PFSK-1 (cell line): ENCODE measurements around the gene FAM53B.

Experiments
- FOXP2 ChIP-seq: optimal IDR thresholded peaks from 2 replicates; pipeline ENCODE3; 2011; ENCODE audit warnings: borderline replicate concordance, control low read depth, inconsistent platforms; ENCODE audit not compliant: insufficient read depth; ENCODE audit errors: extremely low read length, extremely low read depth
- POLR2AphosphoS5 ChIP-seq: IDR thresholded peaks from 2 replicates; pipeline ENCODE4 v1.6.1; 2012; ENCODE audit warnings: low read depth, mild to moderate bottlenecking, control low read depth, low read length, moderate library complexity
- SIN3A ChIP-seq: IDR thresholded peaks from 2 replicates; pipeline ENCODE4 v1.6.1; 2012; ENCODE audit warnings: mild to moderate bottlenecking, low read length, moderate library complexity, borderline replicate concordance; ENCODE audit not compliant: insufficient read depth
- TAF1 ChIP-seq: IDR thresholded peaks from 2 replicates; pipeline ENCODE4 v1.6.1; 2012; ENCODE audit warnings: low read length, control low read depth, borderline replicate concordance; ENCODE audit not compliant: insufficient read depth
- TF ChIP-seq, protein P1 (sequence below), 2 experiments: IDR thresholded peaks; 2 replicates each; pipeline versions ENCODE4 v1.6.1 to v1.8.0; 2011 to 2012; ENCODE audit warnings: low read depth in 2 of 2, low read length in 2 of 2, control low read depth in 1 of 2, inconsistent platforms in 1 of 2, mild to moderate bottlenecking in 1 of 2, moderate library complexity in 1 of 2; ENCODE audit not compliant: insufficient read depth in 1 of 2

The FAM53B gene

DNA sequence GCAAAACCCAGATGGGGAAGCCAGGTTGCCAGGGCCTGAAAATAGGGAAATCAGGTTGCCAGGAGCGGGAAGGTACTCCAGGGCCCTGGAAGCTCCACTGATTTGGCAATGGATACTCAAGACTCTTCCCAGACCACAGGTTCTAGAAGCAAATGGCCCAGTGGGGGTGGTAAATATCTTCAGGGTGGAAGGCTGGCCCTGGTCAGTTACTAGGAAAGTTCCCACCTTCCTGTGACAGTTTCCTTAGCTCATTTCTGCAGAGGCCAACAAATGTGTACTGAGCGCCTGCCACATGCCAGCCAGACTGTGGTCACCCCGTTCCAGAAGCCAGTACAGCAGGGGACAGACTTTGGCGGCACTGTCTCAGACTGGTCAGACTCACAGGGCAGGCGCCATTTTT lies 113.6 kb downstream of the FAM53B start:
- no peak for TF ChIP-seq TAF1
- TF ChIP-seq FOXP2 = no peak
- TF ChIP-seq, protein P1, sequence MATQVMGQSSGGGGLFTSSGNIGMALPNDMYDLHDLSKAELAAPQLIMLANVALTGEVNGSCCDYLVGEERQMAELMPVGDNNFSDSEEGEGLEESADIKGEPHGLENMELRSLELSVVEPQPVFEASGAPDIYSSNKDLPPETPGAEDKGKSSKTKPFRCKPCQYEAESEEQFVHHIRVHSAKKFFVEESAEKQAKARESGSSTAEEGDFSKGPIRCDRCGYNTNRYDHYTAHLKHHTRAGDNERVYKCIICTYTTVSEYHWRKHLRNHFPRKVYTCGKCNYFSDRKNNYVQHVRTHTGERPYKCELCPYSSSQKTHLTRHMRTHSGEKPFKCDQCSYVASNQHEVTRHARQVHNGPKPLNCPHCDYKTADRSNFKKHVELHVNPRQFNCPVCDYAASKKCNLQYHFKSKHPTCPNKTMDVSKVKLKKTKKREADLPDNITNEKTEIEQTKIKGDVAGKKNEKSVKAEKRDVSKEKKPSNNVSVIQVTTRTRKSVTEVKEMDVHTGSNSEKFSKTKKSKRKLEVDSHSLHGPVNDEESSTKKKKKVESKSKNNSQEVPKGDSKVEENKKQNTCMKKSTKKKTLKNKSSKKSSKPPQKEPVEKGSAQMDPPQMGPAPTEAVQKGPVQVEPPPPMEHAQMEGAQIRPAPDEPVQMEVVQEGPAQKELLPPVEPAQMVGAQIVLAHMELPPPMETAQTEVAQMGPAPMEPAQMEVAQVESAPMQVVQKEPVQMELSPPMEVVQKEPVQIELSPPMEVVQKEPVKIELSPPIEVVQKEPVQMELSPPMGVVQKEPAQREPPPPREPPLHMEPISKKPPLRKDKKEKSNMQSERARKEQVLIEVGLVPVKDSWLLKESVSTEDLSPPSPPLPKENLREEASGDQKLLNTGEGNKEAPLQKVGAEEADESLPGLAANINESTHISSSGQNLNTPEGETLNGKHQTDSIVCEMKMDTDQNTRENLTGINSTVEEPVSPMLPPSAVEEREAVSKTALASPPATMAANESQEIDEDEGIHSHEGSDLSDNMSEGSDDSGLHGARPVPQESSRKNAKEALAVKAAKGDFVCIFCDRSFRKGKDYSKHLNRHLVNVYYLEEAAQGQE (IDR thresholded peaks at IDR 0.05; ENCODE audit: insufficient read depth in 1 of 2, low read depth in 2 of 2, low read length in 2 of 2) = no peak
- no peak for TF ChIP-seq SIN3A

DNA sequence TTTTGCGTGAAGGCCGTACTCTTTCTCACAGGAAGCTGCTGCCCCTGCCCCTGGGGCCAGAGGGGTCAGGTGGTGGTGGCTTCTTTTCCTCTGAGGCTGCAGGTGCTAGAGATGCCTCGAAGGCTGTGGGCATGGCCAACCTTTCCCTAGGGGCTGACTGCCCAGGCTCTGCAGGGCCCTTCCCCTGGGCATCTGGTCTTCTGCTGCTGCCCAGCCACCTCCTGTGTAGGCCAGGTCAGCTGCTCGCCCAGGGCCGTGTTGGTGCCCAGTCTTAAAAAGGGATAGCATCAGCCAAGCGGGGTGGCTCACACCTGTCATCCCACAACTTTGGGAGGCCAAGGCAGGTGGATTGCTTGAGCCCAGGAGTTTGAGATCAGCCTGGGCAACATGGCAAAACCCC lies 114.3 kb downstream of the FAM53B start:
- TF ChIP-seq SIN3A (no peak), POLR2AphosphoS5 (no peak), FOXP2 (no peak), TAF1 (no peak)

DNA sequence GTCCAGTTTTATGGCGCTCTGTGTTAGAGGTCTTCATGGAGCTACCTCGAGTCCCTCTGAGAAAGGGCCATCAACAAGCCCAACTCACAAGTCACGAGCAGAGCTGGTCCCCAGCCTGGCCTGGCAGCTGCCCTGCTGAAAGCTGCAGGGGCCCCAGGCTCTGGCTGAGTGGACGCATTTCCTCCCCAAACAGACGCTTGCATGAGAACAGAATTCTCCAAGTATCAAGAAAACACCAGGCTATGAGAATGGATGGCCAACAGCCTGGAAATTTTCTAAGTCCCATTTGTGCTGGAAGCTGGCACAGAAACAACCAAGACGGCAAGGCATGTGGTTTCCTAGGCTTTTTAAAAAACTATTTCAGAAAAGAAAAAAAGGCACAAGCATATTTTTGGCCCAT lies 114.8 kb downstream of the FAM53B start:
- TF ChIP-seq POLR2AphosphoS5 = no peak
- no peak for TF ChIP-seq TAF1
- TF ChIP-seq SIN3A = no peak
- TF ChIP-seq, protein P1 (IDR thresholded peaks at IDR 0.05; ENCODE audit: insufficient read depth in 1 of 2, low read depth in 2 of 2, low read length in 2 of 2) = no peak
- no peak for TF ChIP-seq FOXP2

DNA sequence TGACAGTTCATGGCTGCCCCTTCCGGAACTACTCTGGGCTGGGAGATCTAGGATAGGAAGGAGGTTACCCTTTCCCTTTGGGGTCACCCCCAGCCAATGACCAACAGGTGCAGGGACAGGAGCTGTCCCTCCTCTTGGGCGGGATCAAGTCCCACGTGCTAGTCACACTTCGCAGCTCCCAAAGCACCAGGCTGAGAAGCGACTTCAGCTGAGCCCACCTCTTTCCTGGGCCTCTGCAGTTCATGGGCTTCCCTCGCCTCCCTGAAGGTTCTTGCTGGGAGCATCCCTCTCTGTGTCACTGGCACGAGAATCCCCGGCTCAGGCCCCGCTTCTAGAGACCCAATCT lies 115.5 kb downstream of the FAM53B start:
- TF ChIP-seq TAF1 (no peak), SIN3A (no peak), FOXP2 (no peak), POLR2AphosphoS5 (no peak)
- TF ChIP-seq, protein P1 (IDR thresholded peaks at IDR 0.05; ENCODE audit: insufficient read depth in 1 of 2, low read depth in 2 of 2, low read length in 2 of 2) = no peak

DNA sequence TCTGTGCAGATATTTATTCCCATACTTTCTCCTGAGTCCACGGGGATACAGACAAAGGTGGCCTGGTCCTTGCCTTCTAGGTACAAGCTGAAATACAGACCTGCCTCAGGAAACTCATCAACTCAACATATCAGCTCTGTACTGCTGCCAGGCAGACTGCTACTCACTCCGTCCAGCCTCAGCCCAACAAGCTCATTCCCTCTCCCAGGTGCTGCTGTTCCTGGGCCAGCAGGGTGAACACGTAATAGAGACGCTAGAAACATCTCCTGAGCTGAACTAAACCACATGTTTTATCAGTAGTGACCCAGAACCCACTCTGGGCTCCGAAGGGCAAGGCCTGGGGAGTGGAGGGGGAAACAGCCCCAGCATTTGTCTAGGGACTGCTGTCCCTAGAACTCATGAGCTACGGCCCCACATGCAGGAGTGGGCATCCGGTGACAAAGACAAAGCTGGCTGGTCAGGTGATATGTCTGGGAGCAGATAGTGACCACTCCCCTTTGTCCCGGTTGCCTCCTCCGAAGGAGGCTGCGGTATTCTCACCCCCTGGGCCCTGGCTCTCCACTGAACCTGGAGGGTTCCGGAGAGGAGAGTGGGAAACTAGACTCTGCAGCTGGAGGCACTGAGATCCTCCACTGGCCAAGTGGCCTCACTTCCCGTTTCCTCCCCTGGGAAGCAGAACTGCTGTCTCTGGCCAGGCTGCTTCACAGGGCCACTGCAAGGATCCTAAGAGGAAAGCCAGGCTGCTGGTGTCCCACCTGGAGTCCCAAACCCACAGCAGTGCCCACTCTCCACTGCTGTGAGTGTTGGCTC lies 116.1 kb downstream of the FAM53B start:
- TF ChIP-seq TAF1 (no peak), SIN3A (no peak), FOXP2 (no peak), POLR2AphosphoS5 (no peak)
- TF ChIP-seq, protein P1 (IDR thresholded peaks at IDR 0.05; ENCODE audit: insufficient read depth in 1 of 2, low read depth in 2 of 2, low read length in 2 of 2) = no peak
